ENCODE results near the gene STXBP6. TPM values are rescaled to one million over a fixed set of nuclear protein-coding genes. Genes with fewer than 3 reads are reported as not detected.

The STXBP6 gene
- total and polyA plus RNA-seq, 2 experiments from 2014 or later, result 19.7 to 29.0 TPM

- TF ChIP-seq REST (IDR thresholded peaks at IDR 0.05; ENCODE audit: unreplicated experiment) (no peak), JUNB (IDR thresholded peaks at IDR 0.05; ENCODE audit: unreplicated experiment) (no peak), STAT1 (IDR thresholded peaks at IDR 0.05; ENCODE audit: unreplicated experiment) (no peak), ZNF331 (CRISPR knock-in tag; IDR thresholded peaks at IDR 0.05; ENCODE audit: low read depth) (no peak), ZNF462 (CRISPR knock-in tag; IDR thresholded peaks at IDR 0.05) (no peak)
Observed at GRCh38 chr14:25056688-25057078, 6.7 kb upstream of the STXBP6 start (continued).

Data from GM23338 (cell line).